ENCODE measurements around the gene ZC3H18.
A peak's percentile ranks its signal among the peaks of the same experiment; 100 is the strongest.

ZC3H18 gene

DNA sequence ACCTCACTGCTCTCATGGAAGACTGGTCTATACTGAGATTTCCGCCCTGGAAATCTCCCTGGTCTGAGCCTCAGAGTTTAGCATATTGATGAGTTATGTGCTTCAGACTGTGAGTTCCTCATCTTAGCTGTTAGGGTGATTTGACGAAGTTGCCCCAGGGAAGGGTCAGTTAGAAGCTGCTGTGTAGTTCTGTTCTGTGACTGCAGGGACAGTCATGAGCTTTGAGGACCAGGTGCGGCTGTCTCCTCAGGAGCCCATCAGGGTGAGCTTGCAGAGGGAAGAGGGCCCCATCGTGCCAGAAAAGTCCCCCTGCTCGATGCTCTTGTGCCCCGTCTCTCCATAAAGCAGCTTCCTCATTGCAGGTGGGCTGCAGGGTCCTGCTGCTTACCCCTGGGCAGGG lies 39.9 kb downstream of the ZC3H18 start:
- no peak for DNase-seq

DNA sequence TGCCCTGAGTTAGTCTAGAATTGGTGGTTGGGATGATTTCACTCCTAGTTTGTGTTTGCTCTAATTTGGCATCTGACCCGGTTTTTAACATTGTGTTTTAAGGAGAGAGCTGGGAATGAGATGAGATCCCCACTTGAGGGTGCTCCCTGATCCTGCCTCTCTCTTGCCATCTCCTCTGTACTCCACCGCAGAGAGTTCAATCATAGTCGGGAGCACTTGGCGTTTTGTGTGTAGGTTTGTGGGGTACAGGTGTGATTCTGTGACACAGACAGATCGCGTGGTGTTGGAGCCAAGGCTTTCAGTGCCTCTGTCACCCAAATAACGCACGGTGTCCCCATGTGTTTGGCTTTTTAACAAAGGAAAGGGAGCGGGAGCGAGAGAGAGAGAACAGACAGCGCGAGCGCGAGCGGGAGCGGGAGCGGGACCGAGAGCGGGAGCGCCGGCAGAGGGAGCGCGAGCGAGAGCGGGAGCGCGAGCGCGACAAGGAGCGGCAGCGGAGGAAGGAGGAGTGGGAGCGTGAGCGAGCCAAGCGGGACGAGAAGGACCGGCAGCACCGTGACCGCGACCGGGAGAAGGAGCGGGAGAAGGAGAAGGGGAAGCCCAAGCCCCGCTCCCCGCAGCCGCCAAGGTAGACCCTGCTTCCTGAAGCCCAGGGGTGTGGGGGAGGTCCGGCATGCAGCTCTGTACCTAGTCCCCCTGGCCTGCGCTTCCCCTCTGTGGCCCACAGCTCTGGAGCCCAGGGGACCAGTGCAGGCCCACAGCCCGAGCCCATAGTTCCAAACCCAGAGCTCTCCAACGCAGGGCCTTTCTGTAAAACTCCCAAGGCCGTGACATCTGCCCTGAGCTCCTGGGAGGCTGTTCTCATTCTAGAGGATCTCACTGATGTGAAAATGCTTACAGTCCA lies 41.0 kb downstream of the ZC3H18 start:
- no peak for DNase-seq

- DNase-seq, result no peak
These were observed 43.1 kb downstream of the ZC3H18 start for GRCh38 chr16:88613293-88613692.

- DNase-seq, result no peak
These were observed 44.0 kb downstream of the ZC3H18 start for GRCh38 chr16:88613911-88614817.

GRCh38 chr16:88614818-88615580 lies 44.8 kb downstream of the ZC3H18 start:
- no peak for DNase-seq

- DNase-seq, result peak; percentile 44 to 68
These were observed 46.1 kb downstream of the ZC3H18 start for GRCh38 chr16:88616320-88616719.

- no peak for DNase-seq
These were observed 46.5 kb downstream of the ZC3H18 start for GRCh38 chr16:88616736-88617135.

DNA sequence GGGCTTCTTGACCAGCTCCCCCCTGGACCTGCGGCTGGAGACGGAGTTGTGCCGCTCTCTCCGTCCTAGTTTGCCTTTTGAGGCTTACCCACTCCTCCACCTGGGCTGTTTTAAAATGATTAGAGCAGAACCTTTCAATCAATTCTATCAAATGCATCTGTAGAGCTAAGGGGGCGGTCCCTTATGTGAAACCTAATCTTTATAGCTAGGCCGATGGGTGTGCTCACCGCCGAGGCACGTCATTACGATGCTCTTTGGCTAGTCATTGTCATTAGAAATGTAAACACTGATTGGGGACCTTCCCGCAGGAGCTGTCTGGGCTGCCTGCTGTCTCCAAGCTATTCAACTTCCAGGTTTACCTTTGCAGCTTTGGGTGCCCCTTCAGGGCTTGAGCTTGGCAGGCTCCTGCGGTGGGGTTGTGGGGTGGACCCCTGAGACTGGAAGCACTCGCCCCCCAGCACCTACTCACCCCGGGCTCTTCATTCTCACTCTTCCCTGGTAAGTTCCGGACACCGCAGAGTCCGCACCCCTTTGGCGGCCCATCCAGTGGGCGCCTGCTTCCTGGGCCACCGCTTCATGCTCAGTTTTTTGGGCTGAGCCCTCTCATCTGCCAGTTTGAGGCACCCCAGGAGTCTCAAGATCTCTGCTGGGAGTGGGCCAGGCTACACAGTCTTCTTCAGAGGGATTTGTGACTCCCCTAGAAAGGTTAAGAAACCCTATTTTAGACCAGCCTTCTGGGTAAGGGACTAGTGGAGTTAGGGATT lies 47.2 kb downstream of the ZC3H18 start:
- peak; percentile 56 to 81 for DNase-seq

DNA sequence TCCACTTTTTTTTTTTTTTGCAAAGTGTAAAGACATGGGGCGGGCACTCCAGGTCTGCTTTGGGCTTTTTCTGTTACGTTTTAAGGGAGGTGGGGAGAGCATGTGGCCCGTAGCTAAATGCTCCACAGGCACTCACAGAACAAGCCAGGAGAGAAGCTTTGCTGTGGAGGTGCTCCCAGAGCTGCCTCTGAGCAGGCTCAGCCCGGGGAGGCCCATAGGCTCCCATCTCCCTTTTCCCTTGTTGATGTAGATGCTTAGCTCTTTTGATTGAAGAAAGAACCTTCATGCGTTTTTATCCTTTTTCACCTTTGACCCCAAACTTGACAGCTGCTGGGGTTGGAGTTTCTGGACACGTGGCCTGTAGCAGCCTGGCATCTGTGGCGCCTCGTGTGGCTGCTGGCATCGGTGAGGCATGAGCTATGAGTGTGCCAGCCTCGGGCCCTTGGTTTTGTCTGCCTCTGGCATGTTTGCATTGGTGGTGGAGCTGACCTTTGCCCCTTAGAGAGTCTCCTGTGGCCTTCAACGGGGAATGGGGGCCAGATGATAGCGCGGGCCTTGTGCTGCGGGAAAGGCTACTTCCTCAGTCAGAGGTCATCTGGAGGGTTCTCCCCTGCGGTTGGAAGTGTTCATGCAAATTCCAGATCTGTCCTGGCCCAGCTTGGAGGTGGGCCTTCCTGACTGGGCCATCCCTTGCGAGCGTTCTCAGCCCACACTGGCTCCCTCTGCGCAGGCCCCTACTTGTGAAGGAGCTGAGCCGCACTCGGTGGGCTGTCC lies 48.2 kb downstream of the ZC3H18 start:
- no peak for DNase-seq

- DNase-seq, result no peak
These were observed 48.9 kb downstream of the ZC3H18 start for GRCh38 chr16:88618956-88619667.

DNA sequence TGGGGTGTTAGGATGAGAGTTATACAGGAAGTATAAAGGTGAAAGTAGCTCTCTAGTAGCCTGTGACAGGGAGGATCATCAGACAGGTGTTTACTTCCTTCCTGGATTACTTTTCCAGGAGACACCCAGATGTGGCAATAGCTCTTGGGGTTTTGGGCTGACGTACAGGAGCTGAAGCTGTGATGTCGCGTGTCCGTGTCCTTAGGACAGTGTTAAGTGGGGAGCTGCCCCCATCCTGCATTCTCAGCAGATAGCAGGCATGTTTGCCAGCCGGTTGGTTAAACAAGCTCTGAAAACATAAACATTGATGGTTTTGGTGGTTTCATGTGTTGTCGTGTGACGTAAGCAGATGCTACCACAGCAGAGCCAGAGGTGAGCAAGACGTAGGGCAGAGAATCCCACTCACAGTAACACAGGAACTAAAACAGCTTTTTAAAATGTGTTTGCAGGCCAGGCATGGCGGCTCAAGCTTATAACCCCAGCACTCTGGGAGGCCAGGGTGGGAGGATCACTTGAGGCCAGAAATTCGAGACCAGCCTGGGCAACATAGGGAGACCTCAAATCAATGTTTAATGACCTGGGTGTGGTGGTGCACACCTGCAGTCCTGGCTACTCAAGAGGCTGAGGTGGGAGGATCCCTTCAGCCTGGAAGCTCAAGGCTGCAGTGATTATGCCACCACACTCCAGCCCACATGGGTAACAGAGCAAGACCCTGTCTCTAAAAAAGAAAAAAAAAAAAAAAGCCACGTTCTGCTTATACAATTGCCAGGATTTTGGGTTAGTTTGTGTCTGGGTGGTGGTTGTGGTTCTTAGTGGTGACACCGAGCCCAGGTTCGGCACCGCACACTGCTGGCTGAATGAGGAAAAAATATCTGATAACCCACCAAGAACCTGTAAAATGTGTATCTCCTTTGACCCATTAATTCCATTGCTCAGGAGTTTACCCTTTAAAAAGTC lies 49.9 kb downstream of the ZC3H18 start:
- DNase-seq, result no peak

GRCh38 chr16:88622125-88622524 lies 51.9 kb downstream of the ZC3H18 start:
- no peak for DNase-seq

DNA sequence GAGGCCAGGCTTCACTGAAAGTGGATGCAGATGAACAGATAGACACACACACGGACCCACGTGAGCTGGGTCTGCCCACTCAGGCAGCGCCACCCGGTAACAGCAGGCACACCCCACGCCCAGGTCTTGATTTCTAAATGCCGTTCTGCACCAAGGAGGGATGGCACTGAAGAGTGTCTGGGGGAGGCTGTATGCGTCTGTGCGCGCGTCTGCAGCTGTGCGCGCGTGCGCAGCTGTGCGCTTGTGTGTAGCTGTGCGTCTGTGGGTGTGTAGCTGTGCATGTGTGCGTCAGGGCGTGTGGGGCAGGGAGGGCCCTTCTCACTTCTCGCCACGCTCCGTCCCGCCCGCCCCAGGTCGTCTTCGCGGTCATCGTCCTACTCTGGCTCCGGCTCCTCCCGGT lies 52.7 kb downstream of the ZC3H18 start:
- DNase-seq, result no peak

DNA sequence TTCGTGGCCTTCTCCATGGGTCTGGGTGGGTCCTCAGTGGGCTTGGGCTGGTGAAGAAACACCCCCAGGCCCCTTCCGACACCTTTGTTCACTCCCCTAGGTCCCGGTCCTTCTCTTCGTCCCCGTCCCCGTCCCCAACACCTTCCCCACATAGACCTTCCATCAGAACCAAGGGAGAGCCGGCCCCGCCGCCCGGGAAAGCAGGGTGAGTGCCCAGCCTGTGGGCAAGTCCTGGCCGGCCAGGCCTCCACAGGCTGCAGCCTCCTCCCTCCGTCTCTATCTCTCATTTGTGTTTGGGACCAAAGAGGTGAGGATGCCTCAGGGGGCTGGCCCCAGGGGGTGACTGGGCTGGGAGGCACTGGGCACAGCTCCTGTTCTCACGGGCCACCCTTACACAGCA lies 53.7 kb downstream of the ZC3H18 start:
- no peak for DNase-seq

DNA sequence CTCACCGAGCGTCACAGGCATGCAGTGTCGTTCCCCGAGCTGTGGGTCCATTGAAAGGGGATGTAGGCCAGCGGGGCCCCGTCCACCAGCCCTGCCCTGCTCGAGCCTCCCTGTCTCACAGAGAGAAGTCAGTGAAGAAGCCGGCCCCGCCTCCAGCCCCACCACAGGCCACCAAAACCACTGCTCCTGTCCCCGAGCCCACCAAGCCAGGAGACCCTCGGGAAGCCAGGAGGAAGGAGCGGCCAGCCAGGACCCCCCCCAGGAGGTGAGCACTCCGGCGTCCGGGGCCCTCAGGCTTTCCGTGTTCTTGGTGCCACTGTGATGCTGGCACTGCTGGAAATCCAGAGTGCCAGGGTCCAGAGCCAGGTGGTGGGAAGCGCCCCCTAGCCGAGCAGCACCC lies 54.3 kb downstream of the ZC3H18 start:
- DNase-seq, result no peak

GRCh38 chr16:88624977-88625576 lies 54.9 kb downstream of the ZC3H18 start:
- no peak for DNase-seq

GRCh38 chr16:88626646-88627045 lies 56.4 kb downstream of the ZC3H18 start:
- DNase-seq, result no peak

DNA sequence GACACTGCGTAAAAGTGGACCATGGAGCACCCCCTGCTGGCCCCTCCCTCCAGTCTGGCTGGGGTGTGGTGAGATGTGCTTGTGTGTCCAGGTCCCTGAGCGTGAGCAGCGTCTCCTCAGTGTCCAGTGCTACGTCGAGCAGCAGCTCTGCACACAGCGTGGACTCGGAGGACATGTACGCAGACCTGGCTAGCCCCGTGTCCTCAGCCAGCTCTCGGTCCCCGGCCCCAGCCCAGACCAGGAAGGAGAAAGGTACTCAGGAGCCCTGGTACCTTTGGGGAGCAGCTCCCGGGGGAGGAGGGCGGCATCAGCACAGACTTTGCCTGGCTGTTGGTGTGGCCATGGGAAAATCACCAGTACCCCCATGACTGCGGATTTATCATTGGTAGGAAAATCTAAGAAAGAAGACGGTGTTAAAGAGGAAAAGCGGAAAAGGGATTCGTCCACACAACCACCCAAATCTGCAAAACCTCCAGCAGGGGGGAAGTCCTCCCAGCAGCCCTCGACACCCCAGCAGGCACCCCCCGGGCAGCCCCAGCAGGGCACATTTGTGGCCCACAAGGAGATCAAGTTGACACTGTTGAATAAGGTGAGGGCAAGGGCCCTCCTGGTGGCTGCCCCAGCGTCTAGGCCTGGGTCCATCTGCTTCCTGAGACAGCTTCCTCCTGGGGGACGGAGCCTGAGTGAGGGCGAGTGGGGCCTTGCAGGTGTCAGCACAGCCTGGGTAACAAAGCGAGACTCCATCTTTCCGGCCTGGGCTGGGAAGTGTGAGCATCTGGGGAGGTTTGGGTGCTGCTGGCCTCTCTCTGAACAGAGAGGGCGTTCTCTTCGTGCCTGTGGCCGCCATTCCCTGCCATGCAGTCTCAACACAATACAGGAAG lies 57.6 kb downstream of the ZC3H18 start:
- no peak for DNase-seq

Measured in NCI-H2081 (cell line).